ENCODE measurements around the gene LMTK2. TPM values are rescaled to one million over a fixed set of nuclear protein-coding genes. Genes with fewer than 3 reads are reported as not detected.

Gene LMTK2
- total and polyA plus RNA-seq, 2 donors (not counting 1 experiment from before 2014, with no cell fraction given): 5.2 to 6.9 TPM

DNA sequence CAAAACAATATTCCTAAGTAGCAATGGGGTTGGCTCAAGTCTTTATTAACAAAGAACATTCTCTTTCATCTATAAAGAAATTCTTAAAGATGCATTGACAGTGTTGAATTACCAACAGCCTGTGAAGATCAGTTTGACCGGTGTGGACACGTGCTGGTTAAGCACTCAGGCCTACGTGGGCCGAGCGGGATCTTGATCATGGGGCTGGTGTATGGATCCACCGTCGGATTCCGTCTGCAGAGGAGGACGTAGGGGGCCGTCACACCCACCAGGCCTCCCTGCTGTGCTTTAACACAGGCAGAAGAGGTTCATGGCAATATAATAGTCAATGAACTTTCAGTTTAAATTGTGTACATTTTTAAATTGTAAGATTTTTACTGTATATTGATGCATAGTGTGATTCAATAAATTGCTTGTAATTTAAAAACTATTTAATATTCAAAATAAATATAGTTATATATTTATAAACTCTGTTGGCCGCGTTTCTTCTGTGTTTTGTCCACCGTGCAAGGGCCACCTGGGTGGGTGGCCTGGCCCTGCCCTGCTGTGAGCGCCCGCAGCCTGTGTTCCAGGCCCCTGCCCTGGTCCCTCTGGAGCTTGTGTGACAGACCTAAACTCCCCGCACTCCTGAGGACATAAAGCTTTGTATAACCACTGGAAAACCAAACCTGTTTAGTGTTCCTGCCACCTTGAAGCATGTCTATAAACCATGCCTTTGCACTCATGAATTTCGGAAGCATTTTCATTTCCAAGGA is 102.7 kb downstream of the LMTK2 start:
- no peak overlapping the region for H3K9ac ChIP-seq (ENCODE audit: insufficient read depth, low read length)
- H3K9me3 ChIP-seq (ENCODE audit: control insufficient read depth, insufficient read depth, low read depth, low read length): no peaks in the 10 kb centered on the region
- H3K36me3 ChIP-seq (ENCODE audit: control insufficient read depth, insufficient read depth, low read length): peaks cover 1% of the 10 kb centered on the region
- no peaks in the 10 kb centered on the region for H3K27me3 ChIP-seq (ENCODE audit: control insufficient read depth, insufficient read depth, low read length)
- H3K4me3 ChIP-seq (replicated peaks in 1 of 4; ENCODE audit: control extremely low read depth in 1 of 4, insufficient read depth in 1 of 4, low read depth in 3 of 4, low read length in 4 of 4): no peak overlapping the region
- H3K4me2 ChIP-seq (ENCODE audit: extremely low read depth, insufficient read depth, low read length): no peak overlapping the region
- H4K20me1 ChIP-seq (ENCODE audit: control insufficient read depth, extremely low read depth, insufficient read depth, low read length): no peaks in the 10 kb centered on the region
- H3K4me1 ChIP-seq (ENCODE audit: control insufficient read depth, extremely low read depth, insufficient read depth, low read length): no peaks in the 10 kb centered on the region
- H3K79me2 ChIP-seq (ENCODE audit: control insufficient read depth, insufficient read depth, low read length): no peaks in the 10 kb centered on the region
- no peak overlapping the region for H3K27ac ChIP-seq (ENCODE audit: insufficient read depth, low read length)
- TF ChIP-seq EZH2 (IDR thresholded peaks at IDR 0.05; ENCODE audit: low read length, missing control alignments) (no peak), CTCF (conservative IDR thresholded peaks at IDR 0.05 in 1 of 2, IDR thresholded peaks at IDR 0.05 in 1 of 2; ENCODE audit: low read depth in 1 of 2, low read length in 2 of 2) (no peak)
- H2AFZ ChIP-seq (ENCODE audit: low read length): no peak overlapping the region
- DNase-seq (ENCODE audit: low read depth in 2 of 2): no peak

DNA sequence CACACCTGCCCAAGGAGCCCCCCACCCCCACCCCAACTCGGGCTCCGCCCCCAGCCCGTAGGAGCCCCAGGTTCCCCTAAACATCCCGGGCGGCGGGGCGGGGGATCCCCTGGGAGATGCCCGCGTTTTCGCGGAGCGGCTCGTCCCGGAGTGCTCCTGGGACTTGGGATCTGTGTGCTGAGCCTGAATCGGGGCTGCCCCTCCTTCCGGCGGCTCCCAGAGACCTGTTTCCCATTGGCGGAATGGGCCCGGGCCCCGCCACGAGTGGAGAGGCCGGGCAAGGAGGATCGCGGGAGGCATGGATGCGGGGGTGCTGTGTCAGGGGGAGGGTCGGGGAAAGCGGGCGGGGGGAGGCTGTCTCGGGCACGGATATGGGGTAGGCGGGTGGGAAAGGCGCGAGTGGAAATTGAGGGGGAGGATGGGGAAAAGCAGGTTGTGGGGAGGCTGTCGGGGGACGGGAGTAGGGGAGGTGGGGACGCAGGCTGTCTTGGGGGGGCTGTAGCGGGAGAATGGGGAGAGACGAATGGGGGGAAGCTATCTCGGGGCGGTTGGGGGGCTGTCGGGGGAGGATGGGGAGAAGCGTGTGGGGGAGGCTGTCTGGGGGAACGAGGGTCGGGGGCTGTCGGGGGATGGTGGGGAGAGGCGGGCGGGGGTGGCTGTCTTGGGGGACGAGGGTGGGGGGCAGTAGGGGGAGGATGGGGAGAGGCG is 104.0 kb downstream of the LMTK2 start:
- H3K9ac ChIP-seq (ENCODE audit: insufficient read depth, low read length): no peak overlapping the region
- no peaks in the 10 kb centered on the region for H4K20me1 ChIP-seq (ENCODE audit: control insufficient read depth, extremely low read depth, insufficient read depth, low read length)
- no peaks in the 10 kb centered on the region for H3K27me3 ChIP-seq (ENCODE audit: control insufficient read depth, insufficient read depth, low read length)
- H3K27ac ChIP-seq (ENCODE audit: insufficient read depth, low read length): no peak overlapping the region
- no peak overlapping the region for H3K4me2 ChIP-seq (ENCODE audit: extremely low read depth, insufficient read depth, low read length)
- no peaks in the 10 kb centered on the region for H3K4me1 ChIP-seq (ENCODE audit: control insufficient read depth, extremely low read depth, insufficient read depth, low read length)
- H2AFZ ChIP-seq (ENCODE audit: low read length): no peak overlapping the region
- H3K79me2 ChIP-seq (ENCODE audit: control insufficient read depth, insufficient read depth, low read length): no peaks in the 10 kb centered on the region
- H3K36me3 ChIP-seq (ENCODE audit: control insufficient read depth, insufficient read depth, low read length): peaks cover 1% of the 10 kb centered on the region
- peak overlapping the region in 1 of 4 experiments; percentile 37 for H3K4me3 ChIP-seq (replicated peaks in 1 of 4; ENCODE audit: control extremely low read depth in 1 of 4, insufficient read depth in 1 of 4, low read depth in 3 of 4, low read length in 4 of 4)
- no peak for DNase-seq (ENCODE audit: low read depth in 2 of 2)
- no peak for TF ChIP-seq CTCF (conservative IDR thresholded peaks at IDR 0.05 in 1 of 2, IDR thresholded peaks at IDR 0.05 in 1 of 2; ENCODE audit: low read depth in 1 of 2, low read length in 2 of 2)
- TF ChIP-seq EZH2 (IDR thresholded peaks at IDR 0.05; ENCODE audit: low read length, missing control alignments): no peak
- H3K9me3 ChIP-seq (ENCODE audit: control insufficient read depth, insufficient read depth, low read depth, low read length): no peaks in the 10 kb centered on the region

DNA sequence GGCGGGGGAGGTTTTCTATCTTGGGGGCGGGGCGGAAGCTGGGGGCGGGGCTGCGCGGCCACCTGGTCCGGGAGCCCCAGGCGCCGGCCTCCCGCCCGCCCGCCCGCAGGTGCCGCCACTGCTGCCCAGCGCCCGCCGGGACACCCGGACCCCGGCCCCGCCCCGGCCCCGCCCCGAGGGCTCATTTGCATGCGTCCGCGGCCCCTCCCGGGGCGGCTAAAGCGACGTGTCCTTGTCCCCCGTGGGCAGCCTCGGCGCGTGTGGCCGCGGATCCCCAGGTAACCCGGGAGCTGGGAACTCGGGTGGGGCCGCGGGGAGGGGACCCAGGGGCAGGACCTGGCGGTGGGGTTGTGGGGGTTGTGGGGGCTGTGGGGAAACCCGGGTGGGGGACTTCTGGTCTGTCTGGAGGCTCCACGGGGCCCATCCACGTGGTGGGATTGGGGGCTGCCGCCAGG is 104.6 kb downstream of the LMTK2 start, which contains the start of gene BHLHA15:
Gene BHLHA15, plus strand, starts transcription at position 219 of the 455 bp plus-strand sequence. CDS start 871 bp downstream, outside the sequence.
- peaks cover 1% of the 10 kb centered on the region for H3K36me3 ChIP-seq (ENCODE audit: control insufficient read depth, insufficient read depth, low read length)
- peak within 1 kb of the TSS in 1 of 4 experiments; percentile 46 for H3K4me3 ChIP-seq (replicated peaks in 1 of 4; ENCODE audit: control extremely low read depth in 1 of 4, insufficient read depth in 1 of 4, low read depth in 3 of 4, low read length in 4 of 4)
- H3K9ac ChIP-seq (ENCODE audit: insufficient read depth, low read length): no peak within 1 kb of the TSS
- H4K20me1 ChIP-seq (ENCODE audit: control insufficient read depth, extremely low read depth, insufficient read depth, low read length): no peaks in the 10 kb centered on the region
- no peak for DNase-seq (ENCODE audit: low read depth in 2 of 2)
- H3K27me3 ChIP-seq (ENCODE audit: control insufficient read depth, insufficient read depth, low read length): no peaks in the 10 kb centered on the region
- H3K4me1 ChIP-seq (ENCODE audit: control insufficient read depth, extremely low read depth, insufficient read depth, low read length): no peaks in the 10 kb centered on the region
- H3K79me2 ChIP-seq (ENCODE audit: control insufficient read depth, insufficient read depth, low read length): no peaks in the 10 kb centered on the region
- no peaks in the 10 kb centered on the region for H3K9me3 ChIP-seq (ENCODE audit: control insufficient read depth, insufficient read depth, low read depth, low read length)
- H3K4me2 ChIP-seq (ENCODE audit: extremely low read depth, insufficient read depth, low read length): peak within 1 kb of the TSS; percentile 13
- no peak within 1 kb of the TSS for H2AFZ ChIP-seq (ENCODE audit: low read length)
- H3K27ac ChIP-seq (ENCODE audit: insufficient read depth, low read length): no peak within 1 kb of the TSS
- TF ChIP-seq EZH2 (IDR thresholded peaks at IDR 0.05; ENCODE audit: low read length, missing control alignments) (no peak), CTCF (conservative IDR thresholded peaks at IDR 0.05 in 1 of 2, IDR thresholded peaks at IDR 0.05 in 1 of 2; ENCODE audit: low read depth in 1 of 2, low read length in 2 of 2) (no peak)

Data from fibroblast of lung (primary cell).